ENCODE measurements around the gene DNAJB2. TPM values are rescaled to one million over a fixed set of nuclear protein-coding genes. Genes with fewer than 3 reads are reported as not detected.

The DNAJB2 gene
- total RNA-seq, 3 donors from 2014 or later: 49.9 to 88.3 (median 59.0) TPM

DNA sequence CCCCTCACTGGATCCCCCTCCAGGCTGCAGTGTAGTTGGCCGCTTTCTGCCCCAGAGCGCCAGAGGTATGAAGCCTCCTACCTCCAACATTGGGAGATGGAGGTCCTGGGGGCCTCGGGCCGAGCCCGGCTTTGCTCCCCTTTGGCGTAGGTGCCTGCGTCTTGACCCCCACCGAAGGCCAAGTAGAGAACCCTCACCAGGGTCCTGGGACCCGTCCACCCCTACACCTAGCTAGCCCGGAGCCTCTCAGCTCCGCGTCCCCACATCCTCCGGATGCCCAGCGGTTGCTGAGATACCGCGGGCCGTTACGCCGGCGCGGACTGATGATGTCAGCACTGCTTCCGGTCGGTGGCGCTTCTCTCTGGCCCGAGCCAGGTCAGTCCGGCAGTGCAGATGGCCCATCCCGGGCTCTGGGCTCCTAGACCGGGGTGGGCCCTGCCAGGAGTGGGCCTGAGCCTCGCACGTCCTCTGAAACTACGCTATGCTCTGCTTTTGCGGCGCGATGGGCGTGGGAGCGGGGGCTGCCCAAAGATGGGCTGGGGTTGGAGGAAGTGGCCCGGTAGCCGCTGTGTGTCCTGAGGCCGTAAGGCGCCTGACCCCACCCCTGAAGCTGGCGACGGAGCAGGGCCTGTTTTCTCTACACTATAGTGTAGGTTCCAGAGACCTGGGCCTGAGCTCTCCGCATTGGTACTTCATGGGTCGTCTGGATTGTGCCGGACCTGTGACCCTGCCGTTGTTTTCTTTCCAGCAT is 33.8 kb upstream of the DNAJB2 start, which contains the start of the genes GLB1L and STK16:
Gene GLB1L (minus strand): TSS at position 297 of the 751 bp plus-strand sequence. CDS start 1,871 bp downstream, outside the sequence.
Gene STK16 (plus strand): TSS at position 332 of the 751 bp plus-strand sequence. CDS start 521 bp downstream, outside the sequence.
- H3K9me3 ChIP-seq: no peaks in the 10 kb centered on the region
- intact Hi-C loops (cut with DNase I; ENCODE audit: low total_unique reads): no loop called here
- H3K4me1 ChIP-seq: peaks cover 12 to 21% of the 10 kb centered on the region in 2 donors
- H3K27me3 ChIP-seq: no peaks in the 10 kb centered on the region
- peak within 1 kb of the TSS; percentile 98 for H3K27ac ChIP-seq
- H3K36me3 ChIP-seq: no peaks in the 10 kb centered on the region
- peak within 1 kb of the TSS; percentile 73 to 93 (median 82) for H3K4me3 ChIP-seq
- peak; percentile 90 to 94 for DNase-seq (ENCODE audit: low spot score in 2 of 2)
- TF ChIP-seq, protein P1, sequence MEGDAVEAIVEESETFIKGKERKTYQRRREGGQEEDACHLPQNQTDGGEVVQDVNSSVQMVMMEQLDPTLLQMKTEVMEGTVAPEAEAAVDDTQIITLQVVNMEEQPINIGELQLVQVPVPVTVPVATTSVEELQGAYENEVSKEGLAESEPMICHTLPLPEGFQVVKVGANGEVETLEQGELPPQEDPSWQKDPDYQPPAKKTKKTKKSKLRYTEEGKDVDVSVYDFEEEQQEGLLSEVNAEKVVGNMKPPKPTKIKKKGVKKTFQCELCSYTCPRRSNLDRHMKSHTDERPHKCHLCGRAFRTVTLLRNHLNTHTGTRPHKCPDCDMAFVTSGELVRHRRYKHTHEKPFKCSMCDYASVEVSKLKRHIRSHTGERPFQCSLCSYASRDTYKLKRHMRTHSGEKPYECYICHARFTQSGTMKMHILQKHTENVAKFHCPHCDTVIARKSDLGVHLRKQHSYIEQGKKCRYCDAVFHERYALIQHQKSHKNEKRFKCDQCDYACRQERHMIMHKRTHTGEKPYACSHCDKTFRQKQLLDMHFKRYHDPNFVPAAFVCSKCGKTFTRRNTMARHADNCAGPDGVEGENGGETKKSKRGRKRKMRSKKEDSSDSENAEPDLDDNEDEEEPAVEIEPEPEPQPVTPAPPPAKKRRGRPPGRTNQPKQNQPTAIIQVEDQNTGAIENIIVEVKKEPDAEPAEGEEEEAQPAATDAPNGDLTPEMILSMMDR (IDR thresholded peaks at IDR 0.05): no peak
- TF ChIP-seq POLR2A (IDR thresholded peaks at IDR 0.05): no peak
- peak; percentile 95 to 97 (median 96) for TF ChIP-seq POLR2AphosphoS5 (IDR thresholded peaks at IDR 0.05)

DNA sequence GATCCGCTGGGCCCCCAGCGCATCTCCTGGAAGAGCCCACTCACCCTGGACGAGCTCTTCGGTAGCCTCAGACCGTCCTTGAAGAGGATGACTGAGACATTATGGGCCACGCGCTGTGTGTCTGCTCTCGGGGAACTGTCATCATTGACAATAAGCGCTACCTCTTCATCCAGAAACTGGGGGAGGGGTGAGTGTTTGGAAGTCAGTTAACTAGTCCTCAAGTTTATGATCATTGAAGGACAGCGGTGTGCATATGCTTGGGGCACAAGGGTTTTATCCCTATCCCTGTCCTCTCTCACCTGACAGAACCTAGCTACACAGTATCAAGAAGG is 33.3 kb upstream of the DNAJB2 start:
- no peak for TF ChIP-seq POLR2AphosphoS5 (IDR thresholded peaks at IDR 0.05)
- TF ChIP-seq POLR2A (IDR thresholded peaks at IDR 0.05): no peak
- TF ChIP-seq, protein P1 (IDR thresholded peaks at IDR 0.05): no peak
- intact Hi-C loops (cut with DNase I; ENCODE audit: low total_unique reads): no loop called here
- DNase-seq (ENCODE audit: low spot score in 2 of 2): no peak
- Histone ChIP-seq H3K27ac (peak overlapping the region; percentile 98), H3K4me3 (peak overlapping the region; percentile 73 to 93 (median 82)), H3K27me3 (no peaks in the 10 kb centered on the region), H3K4me1 (peaks cover 12 to 24% of the 10 kb centered on the region in 2 donors), H3K36me3 (no peaks in the 10 kb centered on the region), H3K9me3 (no peaks in the 10 kb centered on the region)

DNA sequence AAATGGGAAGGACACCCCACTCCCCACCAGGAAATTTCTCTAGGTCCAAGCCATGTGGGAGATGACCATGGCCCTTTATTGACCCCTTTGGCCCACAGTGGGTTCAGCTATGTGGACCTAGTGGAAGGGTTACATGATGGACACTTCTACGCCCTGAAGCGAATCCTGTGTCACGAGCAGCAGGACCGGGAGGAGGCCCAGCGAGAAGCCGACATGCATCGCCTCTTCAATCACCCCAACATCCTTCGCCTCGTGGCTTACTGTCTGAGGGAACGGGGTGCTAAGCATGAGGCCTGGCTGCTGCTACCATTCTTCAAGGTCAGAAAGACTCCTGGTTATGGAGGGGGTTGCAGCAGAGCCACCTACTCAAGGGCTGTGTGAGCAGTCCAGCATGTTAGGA is 32.6 kb upstream of the DNAJB2 start:
- Histone ChIP-seq H3K36me3 (no peaks in the 10 kb centered on the region), H3K4me1 (peaks cover 12 to 24% of the 10 kb centered on the region in 2 donors), H3K27me3 (no peaks in the 10 kb centered on the region), H3K9me3 (no peaks in the 10 kb centered on the region), H3K27ac (peak overlapping the region; percentile 98), H3K4me3 (no peak overlapping the region)
- no peak for DNase-seq (ENCODE audit: low spot score in 2 of 2)
- TF ChIP-seq, protein P1 (IDR thresholded peaks at IDR 0.05): no peak
- TF ChIP-seq POLR2A (IDR thresholded peaks at IDR 0.05): no peak
- no peak for TF ChIP-seq POLR2AphosphoS5 (IDR thresholded peaks at IDR 0.05)
- intact Hi-C loops (cut with DNase I; ENCODE audit: low total_unique reads): no loop called here

DNA sequence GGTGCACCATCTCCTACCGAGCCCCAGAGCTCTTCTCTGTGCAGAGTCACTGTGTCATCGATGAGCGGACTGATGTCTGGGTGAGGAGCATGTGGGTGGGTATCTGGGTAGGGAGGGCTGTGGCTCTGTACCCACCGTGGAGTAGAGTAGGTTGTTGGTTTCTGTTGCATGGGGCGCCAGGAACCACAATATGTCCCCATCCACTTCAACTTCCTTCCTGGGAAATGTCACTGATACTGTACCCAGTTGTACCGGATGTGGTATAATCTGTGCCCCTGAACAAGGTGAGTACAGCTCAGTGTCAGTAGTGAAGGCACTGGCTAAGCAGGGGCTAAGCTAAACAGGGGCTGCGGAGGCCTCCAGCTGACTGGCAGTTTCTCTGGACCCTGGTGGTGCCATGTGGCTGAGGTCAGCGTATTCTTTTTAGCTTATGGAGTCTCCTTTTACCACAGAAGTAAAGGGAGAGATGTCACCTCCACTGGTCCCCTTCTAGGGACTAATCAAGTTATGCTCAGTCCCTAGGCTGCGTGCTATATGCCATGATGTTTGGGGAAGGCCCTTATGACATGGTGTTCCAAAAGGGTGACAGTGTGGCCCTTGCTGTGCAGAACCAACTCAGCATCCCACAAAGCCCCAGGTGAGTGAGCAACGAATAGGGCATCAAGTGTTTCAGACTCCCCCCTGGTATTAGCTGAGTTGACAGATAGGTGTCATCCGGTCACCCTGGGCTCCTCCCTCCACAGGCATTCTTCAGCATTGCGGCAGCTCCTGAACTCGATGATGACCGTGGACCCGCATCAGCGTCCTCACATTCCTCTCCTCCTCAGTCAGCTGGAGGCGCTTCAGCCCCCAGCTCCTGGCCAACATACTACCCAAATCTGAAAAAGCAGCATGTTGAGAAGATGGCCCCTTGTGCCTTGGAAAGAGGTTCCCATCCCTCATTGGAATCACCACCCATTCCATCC is 31.2 kb upstream of the DNAJB2 start:
- no peaks in the 10 kb centered on the region for H3K9me3 ChIP-seq
- TF ChIP-seq POLR2A (IDR thresholded peaks at IDR 0.05) (no peak), POLR2AphosphoS5 (IDR thresholded peaks at IDR 0.05) (no peak)
- TF ChIP-seq, protein P1 (IDR thresholded peaks at IDR 0.05): no peak
- intact Hi-C loops (cut with DNase I; ENCODE audit: low total_unique reads): no loop called here
- no peak for DNase-seq (ENCODE audit: low spot score in 2 of 2)
- no peaks in the 10 kb centered on the region for H3K36me3 ChIP-seq
- H3K4me3 ChIP-seq: no peak overlapping the region
- H3K27me3 ChIP-seq: no peaks in the 10 kb centered on the region
- H3K4me1 ChIP-seq: peaks cover 17 to 24% of the 10 kb centered on the region in 2 donors
- H3K27ac ChIP-seq: peak overlapping the region; percentile 93 to 98
